ENCODE data around the gene TSPAN7.

Gene TSPAN7

DNA sequence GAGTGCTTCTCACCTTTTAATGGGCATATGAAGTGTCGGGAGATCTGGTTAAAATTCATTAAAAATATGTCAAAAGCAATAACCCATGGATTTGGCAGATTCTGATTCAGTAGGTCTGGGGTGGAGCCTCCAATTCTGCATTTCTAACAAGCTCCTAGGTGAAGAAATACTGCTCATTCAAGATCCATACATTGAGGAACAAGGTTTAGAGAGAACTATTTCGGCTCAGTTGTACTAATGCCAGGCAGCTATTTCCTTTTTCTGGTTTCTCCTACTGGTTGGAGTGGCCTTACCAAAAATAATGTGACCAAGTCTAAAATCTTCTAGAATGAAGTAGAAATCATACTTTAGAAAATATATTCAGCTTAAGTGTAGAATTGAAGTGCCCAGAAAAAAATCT lies 117.5 kb downstream of the TSPAN7 start:
- Histone ChIP-seq H3K9ac (ENCODE audit: low read length) (no peak overlapping the region), H3K27ac (ENCODE audit: low read depth, low read length) (no peak overlapping the region), H4K20me1 (ENCODE audit: low read depth, low read length) (no peaks in the 10 kb centered on the region), H3F3A (ENCODE audit: insufficient read depth) (no peaks in the 10 kb centered on the region), H2AFZ (ENCODE audit: low read depth, low read length, severe bottlenecking) (no peak overlapping the region), H3K9me2 (replicated peaks; ENCODE audit: insufficient read depth, low read length) (no peaks in the 10 kb centered on the region), H3K79me2 (ENCODE audit: insufficient read depth, low read length) (no peaks in the 10 kb centered on the region), H3K36me3 (ENCODE audit: low read length) (no peaks in the 10 kb centered on the region), H3K4me3 (ENCODE audit: insufficient read depth, low read length, poor library complexity, severe bottlenecking) (no peak overlapping the region), H3K27me3 (ENCODE audit: low read length) (no peaks in the 10 kb centered on the region), H3K9me3 (ENCODE audit: insufficient read depth, low read length) (no peaks in the 10 kb centered on the region), H3K4me2 (ENCODE audit: low read depth, low read length, poor library complexity, severe bottlenecking) (no peak overlapping the region)
- TF ChIP-seq, protein P1, sequence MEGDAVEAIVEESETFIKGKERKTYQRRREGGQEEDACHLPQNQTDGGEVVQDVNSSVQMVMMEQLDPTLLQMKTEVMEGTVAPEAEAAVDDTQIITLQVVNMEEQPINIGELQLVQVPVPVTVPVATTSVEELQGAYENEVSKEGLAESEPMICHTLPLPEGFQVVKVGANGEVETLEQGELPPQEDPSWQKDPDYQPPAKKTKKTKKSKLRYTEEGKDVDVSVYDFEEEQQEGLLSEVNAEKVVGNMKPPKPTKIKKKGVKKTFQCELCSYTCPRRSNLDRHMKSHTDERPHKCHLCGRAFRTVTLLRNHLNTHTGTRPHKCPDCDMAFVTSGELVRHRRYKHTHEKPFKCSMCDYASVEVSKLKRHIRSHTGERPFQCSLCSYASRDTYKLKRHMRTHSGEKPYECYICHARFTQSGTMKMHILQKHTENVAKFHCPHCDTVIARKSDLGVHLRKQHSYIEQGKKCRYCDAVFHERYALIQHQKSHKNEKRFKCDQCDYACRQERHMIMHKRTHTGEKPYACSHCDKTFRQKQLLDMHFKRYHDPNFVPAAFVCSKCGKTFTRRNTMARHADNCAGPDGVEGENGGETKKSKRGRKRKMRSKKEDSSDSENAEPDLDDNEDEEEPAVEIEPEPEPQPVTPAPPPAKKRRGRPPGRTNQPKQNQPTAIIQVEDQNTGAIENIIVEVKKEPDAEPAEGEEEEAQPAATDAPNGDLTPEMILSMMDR (IDR thresholded peaks at IDR 0.05; ENCODE audit: insufficient read depth, low read length, poor library complexity, severe bottlenecking), result no peak
- TF ChIP-seq EZH2phosphoT487 (conservative IDR thresholded peaks at IDR 0.05; ENCODE audit: low read length), result no peak

DNA sequence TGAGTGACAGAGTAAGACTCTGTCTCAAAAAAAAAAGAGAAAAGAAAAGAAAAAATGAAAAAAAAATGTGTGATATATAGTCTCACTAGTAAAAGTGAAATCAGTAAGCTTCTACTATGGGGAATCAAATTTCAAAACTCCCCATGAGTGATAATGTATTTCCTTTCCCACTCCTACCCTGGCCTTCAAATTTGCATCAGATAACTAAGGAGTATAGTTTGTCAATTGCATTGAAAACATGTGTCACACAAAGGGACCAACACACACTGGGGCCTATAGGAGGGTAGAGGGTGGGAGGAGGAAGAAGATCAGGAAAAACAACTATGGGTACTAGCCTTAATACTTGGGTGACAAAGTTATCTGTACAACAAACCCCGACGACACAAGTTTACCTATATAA lies 118.4 kb downstream of the TSPAN7 start:
- Histone ChIP-seq H3K79me2 (ENCODE audit: insufficient read depth, low read length) (no peaks in the 10 kb centered on the region), H3K36me3 (ENCODE audit: low read length) (no peaks in the 10 kb centered on the region), H4K20me1 (ENCODE audit: low read depth, low read length) (no peaks in the 10 kb centered on the region), H3K9me3 (ENCODE audit: insufficient read depth, low read length) (no peaks in the 10 kb centered on the region), H3K27me3 (ENCODE audit: low read length) (no peaks in the 10 kb centered on the region), H3K4me3 (ENCODE audit: insufficient read depth, low read length, poor library complexity, severe bottlenecking) (no peak overlapping the region), H3K9ac (ENCODE audit: low read length) (no peak overlapping the region), H3K4me2 (ENCODE audit: low read depth, low read length, poor library complexity, severe bottlenecking) (no peak overlapping the region), H2AFZ (ENCODE audit: low read depth, low read length, severe bottlenecking) (no peak overlapping the region), H3K9me2 (replicated peaks; ENCODE audit: insufficient read depth, low read length) (no peaks in the 10 kb centered on the region), H3K27ac (ENCODE audit: low read depth, low read length) (no peak overlapping the region), H3F3A (ENCODE audit: insufficient read depth) (no peaks in the 10 kb centered on the region)
- TF ChIP-seq EZH2phosphoT487 (conservative IDR thresholded peaks at IDR 0.05; ENCODE audit: low read length), result no peak

DNA sequence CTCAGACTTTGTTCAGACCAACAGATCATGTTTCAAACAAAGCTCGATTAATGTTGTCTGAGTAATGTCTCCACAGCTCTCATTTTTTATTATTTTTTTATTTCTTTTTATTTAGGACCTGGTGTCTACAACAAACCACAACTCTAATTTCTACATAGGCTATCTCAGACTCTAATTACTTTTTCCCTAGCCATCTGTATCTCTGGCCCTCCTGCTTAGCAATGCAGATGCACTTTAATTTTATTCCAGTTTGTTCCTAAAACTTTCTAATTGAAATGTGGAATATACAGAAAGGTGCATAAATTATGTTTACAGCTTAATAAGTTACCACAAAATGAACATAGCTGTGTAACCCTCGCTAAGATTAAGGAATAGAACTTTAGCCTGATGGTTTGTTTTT lies 120.8 kb downstream of the TSPAN7 start:
- Histone ChIP-seq H3K9ac (ENCODE audit: low read length) (no peak overlapping the region), H4K20me1 (ENCODE audit: low read depth, low read length) (no peaks in the 10 kb centered on the region), H3K27ac (ENCODE audit: low read depth, low read length) (no peak overlapping the region), H3K79me2 (ENCODE audit: insufficient read depth, low read length) (no peaks in the 10 kb centered on the region), H3K4me2 (ENCODE audit: low read depth, low read length, poor library complexity, severe bottlenecking) (no peak overlapping the region), H3K27me3 (ENCODE audit: low read length) (no peaks in the 10 kb centered on the region), H3F3A (ENCODE audit: insufficient read depth) (no peaks in the 10 kb centered on the region), H3K36me3 (ENCODE audit: low read length) (no peaks in the 10 kb centered on the region), H2AFZ (ENCODE audit: low read depth, low read length, severe bottlenecking) (no peak overlapping the region), H3K4me3 (ENCODE audit: insufficient read depth, low read length, poor library complexity, severe bottlenecking) (no peak overlapping the region), H3K9me2 (replicated peaks; ENCODE audit: insufficient read depth, low read length) (no peaks in the 10 kb centered on the region), H3K9me3 (ENCODE audit: insufficient read depth, low read length) (no peaks in the 10 kb centered on the region)
- no peak for TF ChIP-seq EZH2phosphoT487 (conservative IDR thresholded peaks at IDR 0.05; ENCODE audit: low read length)
- TF ChIP-seq, protein P1 (IDR thresholded peaks at IDR 0.05; ENCODE audit: insufficient read depth, low read length, poor library complexity, severe bottlenecking), result no peak

DNA sequence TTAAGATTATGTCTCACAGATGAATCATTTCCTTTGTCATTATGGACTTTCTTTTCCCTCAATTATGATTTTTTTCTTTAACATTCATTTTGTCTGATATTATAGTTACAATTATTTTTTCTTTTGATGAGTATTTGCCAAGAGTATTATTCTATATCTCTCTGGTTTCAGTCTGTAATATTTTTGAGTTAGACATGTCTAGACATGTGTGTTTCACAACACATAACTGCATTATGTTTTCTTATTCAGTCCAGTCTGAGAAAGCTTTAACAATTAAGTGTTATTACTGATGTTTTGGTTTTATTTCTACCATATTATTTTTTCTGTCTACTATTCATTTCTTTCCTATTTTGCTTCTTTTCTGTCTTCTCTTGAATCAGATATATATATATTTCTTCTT lies 131.6 kb downstream of the TSPAN7 start:
- Histone ChIP-seq H2AFZ (ENCODE audit: low read depth, low read length, severe bottlenecking) (no peak overlapping the region), H3F3A (ENCODE audit: insufficient read depth) (no peaks in the 10 kb centered on the region), H3K9me2 (replicated peaks; ENCODE audit: insufficient read depth, low read length) (no peaks in the 10 kb centered on the region), H3K4me2 (ENCODE audit: low read depth, low read length, poor library complexity, severe bottlenecking) (no peak overlapping the region), H4K20me1 (ENCODE audit: low read depth, low read length) (no peaks in the 10 kb centered on the region), H3K27ac (ENCODE audit: low read depth, low read length) (no peak overlapping the region), H3K79me2 (ENCODE audit: insufficient read depth, low read length) (no peaks in the 10 kb centered on the region), H3K27me3 (ENCODE audit: low read length) (no peaks in the 10 kb centered on the region), H3K4me3 (ENCODE audit: insufficient read depth, low read length, poor library complexity, severe bottlenecking) (no peak overlapping the region), H3K9me3 (ENCODE audit: insufficient read depth, low read length) (no peaks in the 10 kb centered on the region), H3K36me3 (ENCODE audit: low read length) (no peaks in the 10 kb centered on the region), H3K9ac (ENCODE audit: low read length) (no peak overlapping the region)
- TF ChIP-seq EZH2phosphoT487 (conservative IDR thresholded peaks at IDR 0.05; ENCODE audit: low read length), result no peak
- TF ChIP-seq, protein P1 (IDR thresholded peaks at IDR 0.05; ENCODE audit: insufficient read depth, low read length, poor library complexity, severe bottlenecking), result no peak
